Prostate gland (tissue), 2 donors: ENCODE results near the gene IGHMBP2. TPM values are rescaled to one million over a fixed set of nuclear protein-coding genes. Genes with fewer than 3 reads are reported as not detected.

Experiments used
- DNase-seq: peaks from one replicate; pipeline ENCODE4 v3.0.0-alpha.2; 2019; ENCODE audit warnings: low spot score
- H3K27ac ChIP-seq, 2 donors: fragments of 200-600 bp; sonication (generic); 2 replicates each; pipeline ENCODE4 v1.5.1; 2017 to 2019
- H3K27me3 ChIP-seq: fragments of 200-600 bp; sonication (generic); replicated peaks from 2 replicates; pipeline ENCODE4 v1.5.1; 2019; ENCODE audit not compliant: insufficient read depth
- H3K36me3 ChIP-seq, 2 donors: fragments of 200-600 bp; sonication (generic); 1 replicate in 1 of 2; 2 replicates in 1 of 2; pipeline versions ENCODE4 v1.5.1 to v1.8.1; 2017 to 2019
- H3K4me1 ChIP-seq: fragments of 200-600 bp; sonication (generic); replicated peaks from 2 replicates; pipeline ENCODE4 v1.5.1; 2019
- H3K4me3 ChIP-seq, 2 donors: fragments of 200-600 bp; sonication (generic); 2 replicates each; pipeline ENCODE4 v1.5.1; 2017 to 2019
- H3K9me3 ChIP-seq: fragments of 200-600 bp; sonication (generic); 2 replicates; pipeline ENCODE4 v1.5.1; 2017
- CTCF ChIP-seq, 4 experiments: fragments of 200-600 bp in 2 of 4; fragments of 450-650 bp in 2 of 4; sonication (generic) in 2 of 4; IDR thresholded peaks; 1 replicate in 3 of 4; 2 replicates in 1 of 4; pipeline ENCODE4 v1.5.1; 2016 to 2019; ENCODE audit warnings: antibody characterized with exemption in 4 of 4, mild to moderate bottlenecking in 2 of 4, moderate library complexity in 2 of 4
- POLR2A ChIP-seq: fragments of 450-650 bp; IDR thresholded peaks from one replicate; pipeline ENCODE4 v1.6.1; 2016; ENCODE audit warnings: antibody characterized with exemption, mild to moderate bottlenecking
- POLR2AphosphoS5 ChIP-seq: sonication (generic); formaldehyde crosslinking; IDR thresholded peaks from one replicate; pipeline ENCODE4 v1.6.1; 2017; ENCODE audit warnings: antibody characterized with exemption
- WGBS: methylation state at CpG from one replicate; pipeline ENCODE4 v1.1.5; 2018; 5-methylcytosine and 5-hydroxymethylcytosine counted together
- intact Hi-C: fragments of 100-400 bp; cut with DNase I; formaldehyde crosslinking; loops from one replicate; pipeline ENCODE4 v1.14.2; 2022
- total RNA-seq, 2 donors: library from RNA; depleted of rRNA; stranded (reverse); fragments of >200 nt; gene quantifications; one replicate each; pipeline ENCODE4 v1.1.0, GENCODE V29; 2016

The IGHMBP2 gene
- total RNA-seq, 2 donors from 2014 or later, result 17.3 to 34.0 TPM

- Histone ChIP-seq H3K9me3 (no peaks in the 10 kb centered on the region), H3K27me3 (no peaks in the 10 kb centered on the region), H3K4me1 (no peaks in the 10 kb centered on the region), H3K36me3 (no peaks in the 10 kb centered on the region), H3K27ac (no peak overlapping the region), H3K4me3 (no peak overlapping the region)
- 81% methylated on average over 5 of the region's 5 CpGs for WGBS
- TF ChIP-seq CTCF (IDR thresholded peaks at IDR 0.05) (no peak), POLR2A (no peak), POLR2AphosphoS5 (no peak)
- intact Hi-C loops, result no loop called here
- DNase-seq, result no peak
Observed at GRCh38 chr11:68950270-68950669, 46.6 kb downstream of the IGHMBP2 start.

- no peaks in the 10 kb centered on the region for H3K4me1 ChIP-seq
- H3K9me3 ChIP-seq, result no peaks in the 10 kb centered on the region
- H3K4me3 ChIP-seq, result no peak overlapping the region
- intact Hi-C loops, result no loop called here
- TF ChIP-seq POLR2AphosphoS5, result no peak
- TF ChIP-seq CTCF (IDR thresholded peaks at IDR 0.05), result no peak
- TF ChIP-seq POLR2A, result no peak
- DNase-seq, result no peak
- H3K27ac ChIP-seq, result no peak overlapping the region
- 80% methylated on average over 9 of the region's 9 CpGs for WGBS
- H3K27me3 ChIP-seq, result no peaks in the 10 kb centered on the region
- H3K36me3 ChIP-seq, result no peaks in the 10 kb centered on the region
Observed at GRCh38 chr11:68950762-68951161, 47.1 kb downstream of the IGHMBP2 start.

- no peaks in the 10 kb centered on the region for H3K27me3 ChIP-seq
- peak overlapping the region; percentile 42 to 54 for H3K27ac ChIP-seq
- H3K36me3 ChIP-seq, result no peaks in the 10 kb centered on the region
- H3K4me3 ChIP-seq, result no peak overlapping the region
- intact Hi-C loops, result no loop called here
- no peaks in the 10 kb centered on the region for H3K9me3 ChIP-seq
- 23% methylated on average over 29 of the region's 30 CpGs for WGBS
- TF ChIP-seq POLR2AphosphoS5, result peak; percentile 78
- TF ChIP-seq CTCF (IDR thresholded peaks at IDR 0.05), result no peak
- peak; percentile 21 for DNase-seq
- no peaks in the 10 kb centered on the region for H3K4me1 ChIP-seq
Observed at GRCh38 chr11:68954836-68955606, 51.3 kb downstream of the IGHMBP2 start.

DNA sequence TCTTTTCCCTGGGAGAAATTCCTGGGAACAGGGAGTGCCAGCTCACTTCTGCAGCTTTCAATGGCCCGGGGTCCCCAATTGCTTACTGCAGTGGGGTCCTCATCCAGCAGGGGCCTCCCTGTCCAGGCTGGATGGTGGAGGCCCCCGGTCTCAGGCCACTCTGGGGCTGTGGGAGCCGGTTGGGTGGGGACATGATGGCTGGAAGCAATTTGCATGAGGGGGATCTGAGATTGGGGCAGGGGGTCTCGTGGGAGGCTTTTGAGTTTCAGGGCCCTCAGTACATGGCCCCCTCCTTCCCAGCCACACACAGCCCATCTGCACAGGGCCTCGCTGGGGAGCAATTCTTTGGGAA is 51.9 kb downstream of the IGHMBP2 start:
- peak overlapping the region; percentile 42 to 54 for H3K27ac ChIP-seq
- no peaks in the 10 kb centered on the region for H3K36me3 ChIP-seq
- TF ChIP-seq POLR2AphosphoS5, result no peak
- TF ChIP-seq POLR2A, result no peak
- no peak for TF ChIP-seq CTCF (IDR thresholded peaks at IDR 0.05)
- no peaks in the 10 kb centered on the region for H3K4me1 ChIP-seq
- no peaks in the 10 kb centered on the region for H3K27me3 ChIP-seq
- no peak overlapping the region for H3K4me3 ChIP-seq
- 28% methylated on average over 5 of the region's 5 CpGs for WGBS
- H3K9me3 ChIP-seq, result no peaks in the 10 kb centered on the region
- DNase-seq, result no peak
- intact Hi-C loops, result no loop called here

DNA sequence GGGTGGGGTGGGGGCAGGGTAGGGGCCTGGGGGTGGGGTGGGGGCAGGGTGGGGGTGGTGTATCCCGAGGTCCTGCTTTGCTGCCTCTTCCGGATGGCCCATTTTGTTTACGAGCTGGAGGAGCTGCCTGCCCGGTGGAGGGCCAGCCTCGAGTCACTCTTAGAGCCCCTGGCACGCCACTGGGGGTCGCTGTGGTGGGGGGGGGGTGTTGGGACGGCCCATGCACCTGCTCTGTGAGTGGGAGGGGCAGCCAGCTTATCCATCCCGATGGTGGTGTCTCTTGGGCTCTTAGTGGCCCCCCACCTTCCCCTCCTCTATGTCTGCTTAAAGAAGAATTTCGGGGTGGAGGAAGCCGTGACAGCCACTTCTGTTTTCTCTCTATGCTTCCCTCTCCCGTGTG is 52.5 kb downstream of the IGHMBP2 start:
- Histone ChIP-seq H3K4me3 (no peak overlapping the region), H3K9me3 (no peaks in the 10 kb centered on the region), H3K27me3 (no peaks in the 10 kb centered on the region), H3K36me3 (no peaks in the 10 kb centered on the region), H3K27ac (no peak overlapping the region), H3K4me1 (no peaks in the 10 kb centered on the region)
- no peak for TF ChIP-seq POLR2AphosphoS5
- no peak for TF ChIP-seq CTCF (IDR thresholded peaks at IDR 0.05)
- no peak for TF ChIP-seq POLR2A
- DNase-seq, result no peak
- WGBS, result 17% methylated on average over 10 of the region's 12 CpGs
- intact Hi-C loops, result no loop called here
